Transverse colon (tissue), 4 donors: ENCODE data around the gene ERGIC3. TPM values are rescaled to one million over a fixed set of nuclear protein-coding genes. Genes with fewer than 3 reads are reported as not detected.

ENCODE experiments used
- DNase-seq: peaks from one replicate; pipeline ENCODE4 v3.0.0-alpha.2; 2019
- H3K27ac ChIP-seq, 4 donors: fragments of 200-600 bp; sonication (generic); 2 replicates each; pipeline ENCODE4 v1.5.1; 2016 to 2018; ENCODE audit warnings: inconsistent platforms in 4 of 4
- H3K27me3 ChIP-seq: fragments of 200-600 bp; sonication (generic); 2 replicates; pipeline ENCODE4 v1.5.1; 2017; ENCODE audit warnings: inconsistent platforms
- H3K36me3 ChIP-seq, 4 donors: fragments of 200-600 bp; sonication (generic); 2 replicates each; pipeline ENCODE4 v1.5.1; 2017 to 2019; ENCODE audit warnings: inconsistent platforms in 4 of 4
- H3K4me1 ChIP-seq, 4 donors: fragments of 200-600 bp; sonication (generic); 2 replicates each; pipeline ENCODE4 v1.5.1; 2017 to 2020; ENCODE audit warnings: inconsistent platforms in 4 of 4
- H3K4me3 ChIP-seq, 4 donors: fragments of 200-600 bp; sonication (generic); 1 replicate in 1 of 4; 2 replicates in 3 of 4; pipeline versions ENCODE4 v1.5.1 to v1.6.1; 2017 to 2019; ENCODE audit warnings: inconsistent platforms in 4 of 4
- H3K9me3 ChIP-seq, 2 donors: fragments of 200-600 bp; sonication (generic); 2 replicates each; pipeline ENCODE4 v1.5.1; 2017 to 2019; ENCODE audit warnings: inconsistent platforms in 2 of 2
- EP300 ChIP-seq: sonication (generic); formaldehyde crosslinking; IDR thresholded peaks from one replicate; pipeline ENCODE4 v1.6.1; 2017; ENCODE audit warnings: antibody characterized with exemption, low read depth
- POLR2A ChIP-seq: fragments of 450-650 bp; IDR thresholded peaks from one replicate; pipeline ENCODE4 v1.6.1; 2016; ENCODE audit warnings: antibody characterized with exemption, mild to moderate bottlenecking, moderate library complexity
- POLR2AphosphoS5 ChIP-seq, 3 donors: sonication (generic); formaldehyde crosslinking; IDR thresholded peaks; one replicate each; pipeline ENCODE4 v1.6.1; 2016; ENCODE audit warnings: antibody characterized with exemption in 3 of 3
- WGBS, 2 donors: methylation state at CpG; one replicate each; pipeline ENCODE4 v1.1.5; 2018; ENCODE audit warnings: low coverage in 1 of 2; 5-methylcytosine and 5-hydroxymethylcytosine counted together
- in situ Hi-C, 4 donors: fragments of 200-750 bp; cut with MboI; loops; one replicate each; pipeline versions ENCODE4 v1.15.0 to v1.15.1; 2017; ENCODE audit warnings: low sequenced_read_pairs in 3 of 4, low pct_ligation_motif_present in 1 of 4, low pct_unique_long_range_greater_than_20kb in 1 of 4
- intact Hi-C: fragments of 100-400 bp; cut with DNase I; formaldehyde crosslinking; loops from one replicate; pipeline ENCODE4 v1.15.1; 2023; ENCODE audit warnings: low total_unique reads
- total RNA-seq, 4 donors: library from RNA; depleted of rRNA; stranded (reverse); fragments of >200 nt; gene quantifications; one replicate each; pipeline ENCODE4 v1.1.0, GENCODE V29; 2016
- TF ChIP-seq, protein P1 (sequence below), 5 experiments: fragments of 200-600 bp in 3 of 5; fragments of 450-650 bp in 2 of 5; sonication (generic) in 3 of 5; IDR thresholded peaks; 1 replicate in 2 of 5; 2 replicates in 3 of 5; pipeline ENCODE4 v1.5.1; 2016 to 2017; ENCODE audit warnings: antibody characterized with exemption in 5 of 5, inconsistent platforms in 3 of 5, mild to moderate bottlenecking in 2 of 5, moderate library complexity in 1 of 5

ERGIC3 gene
- total RNA-seq, 4 donors from 2014 or later = 115 to 398 (median 237) TPM

DNA sequence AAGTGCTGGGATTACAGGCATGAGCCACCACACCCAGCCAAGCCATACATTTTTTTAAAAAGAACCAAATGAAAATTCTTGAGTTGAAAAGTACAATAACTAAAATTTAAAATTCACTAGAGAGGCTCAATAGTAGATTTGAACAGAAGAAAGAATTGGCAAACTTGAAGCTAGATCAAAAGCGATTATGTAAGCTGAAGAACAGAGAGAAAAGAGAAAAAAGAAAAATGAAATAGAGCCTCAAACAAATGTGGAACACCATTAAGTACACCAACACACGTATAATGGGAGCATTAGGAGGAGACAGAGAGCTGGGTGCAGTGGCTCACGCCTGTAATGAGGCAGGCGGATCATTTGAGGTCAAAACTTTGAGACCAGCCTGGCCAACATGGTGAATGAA lies 31.0 kb downstream of the ERGIC3 start:
- H3K27ac ChIP-seq = no peak overlapping the region
- H3K4me3 ChIP-seq = no peak overlapping the region
- no peaks in the 10 kb centered on the region for H3K9me3 ChIP-seq
- no peak for TF ChIP-seq POLR2A
- TF ChIP-seq POLR2AphosphoS5 (IDR thresholded peaks at IDR 0.05) = no peak
- no peak for TF ChIP-seq EP300
- TF ChIP-seq, protein P1, sequence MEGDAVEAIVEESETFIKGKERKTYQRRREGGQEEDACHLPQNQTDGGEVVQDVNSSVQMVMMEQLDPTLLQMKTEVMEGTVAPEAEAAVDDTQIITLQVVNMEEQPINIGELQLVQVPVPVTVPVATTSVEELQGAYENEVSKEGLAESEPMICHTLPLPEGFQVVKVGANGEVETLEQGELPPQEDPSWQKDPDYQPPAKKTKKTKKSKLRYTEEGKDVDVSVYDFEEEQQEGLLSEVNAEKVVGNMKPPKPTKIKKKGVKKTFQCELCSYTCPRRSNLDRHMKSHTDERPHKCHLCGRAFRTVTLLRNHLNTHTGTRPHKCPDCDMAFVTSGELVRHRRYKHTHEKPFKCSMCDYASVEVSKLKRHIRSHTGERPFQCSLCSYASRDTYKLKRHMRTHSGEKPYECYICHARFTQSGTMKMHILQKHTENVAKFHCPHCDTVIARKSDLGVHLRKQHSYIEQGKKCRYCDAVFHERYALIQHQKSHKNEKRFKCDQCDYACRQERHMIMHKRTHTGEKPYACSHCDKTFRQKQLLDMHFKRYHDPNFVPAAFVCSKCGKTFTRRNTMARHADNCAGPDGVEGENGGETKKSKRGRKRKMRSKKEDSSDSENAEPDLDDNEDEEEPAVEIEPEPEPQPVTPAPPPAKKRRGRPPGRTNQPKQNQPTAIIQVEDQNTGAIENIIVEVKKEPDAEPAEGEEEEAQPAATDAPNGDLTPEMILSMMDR (IDR thresholded peaks at IDR 0.05) = no peak
- H3K36me3 ChIP-seq = no peaks in the 10 kb centered on the region
- H3K4me1 ChIP-seq = peaks cover 0 to 24% (median 14%) of the 10 kb centered on the region in 4 donors
- 92 to 100% methylated on average over 2 to 4 of the region's 4 CpGs for WGBS, 2 donors
- H3K27me3 ChIP-seq = no peaks in the 10 kb centered on the region
- in situ Hi-C loops (no loop called here), intact Hi-C loops (loop anchor here (10.0 kb wide), 1 partner anchor 332 kb away; no protein-coding TSS in a partner anchor)
- DNase-seq = no peak

DNA sequence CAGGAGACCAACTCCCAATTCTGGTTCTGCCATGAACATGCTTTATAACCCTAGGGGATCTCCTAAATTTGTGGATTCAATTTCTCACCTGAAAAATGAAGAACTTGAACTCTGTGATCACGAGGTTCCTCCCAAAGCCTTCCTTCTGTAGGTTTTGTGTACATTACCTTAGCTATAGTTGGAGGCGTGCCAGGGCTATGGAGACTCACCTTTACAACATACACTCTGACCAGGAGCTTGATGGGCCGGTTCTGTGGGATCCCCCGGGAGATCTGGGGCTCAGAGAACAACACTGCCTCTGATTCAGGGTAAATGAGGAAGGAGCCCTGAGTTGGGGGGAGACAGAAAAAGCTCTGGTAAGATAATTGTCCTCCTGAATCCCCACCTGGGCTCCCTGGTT lies 34.1 kb downstream of the ERGIC3 start:
- H3K9me3 ChIP-seq = no peaks in the 10 kb centered on the region
- peak; percentile 90 for DNase-seq
- H3K4me3 ChIP-seq = no peak overlapping the region
- TF ChIP-seq, protein P1 (IDR thresholded peaks at IDR 0.05) = no peak
- TF ChIP-seq EP300 (no peak), POLR2AphosphoS5 (IDR thresholded peaks at IDR 0.05) (peak in 1 of 3 donors; percentile 52)
- H3K4me1 ChIP-seq = peaks cover 0 to 24% (median 14%) of the 10 kb centered on the region in 4 donors
- in situ Hi-C loops = no loop called here
- no peaks in the 10 kb centered on the region for H3K27me3 ChIP-seq
- peak overlapping the region; percentile 56 to 71 (median 66) for H3K27ac ChIP-seq
- H3K36me3 ChIP-seq = no peaks in the 10 kb centered on the region
- intact Hi-C loops = loop anchor here (10.0 kb wide), 1 partner anchor 329 kb away; no protein-coding TSS in a partner anchor
- WGBS, 2 donors = 59% methylated on average over 4 of the region's 4 CpGs; no CpG with 5 or more reads in 1 of the 2 donors

DNA sequence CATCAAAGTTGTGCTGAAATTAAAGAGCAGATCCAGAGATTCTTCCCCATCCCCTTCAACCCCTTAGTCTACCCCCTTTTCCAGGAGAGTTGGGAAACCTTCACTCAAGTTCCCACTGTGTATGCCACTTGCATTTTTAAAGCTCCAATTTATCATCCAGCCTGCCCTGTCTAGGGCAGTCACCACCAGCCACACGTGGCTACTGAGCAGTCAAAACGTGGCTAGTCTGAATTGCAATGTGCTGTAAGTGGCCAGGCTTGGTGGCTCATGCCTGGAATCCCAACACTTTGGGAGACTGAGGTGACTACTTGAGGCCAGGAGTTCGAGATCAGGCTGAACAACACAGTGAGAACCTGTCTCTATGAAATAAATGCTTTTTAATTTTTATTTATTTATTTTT lies 34.9 kb downstream of the ERGIC3 start:
- TF ChIP-seq, protein P1 (IDR thresholded peaks at IDR 0.05) = no peak
- TF ChIP-seq POLR2A (no peak), POLR2AphosphoS5 (IDR thresholded peaks at IDR 0.05) (no peak), EP300 (no peak)
- WGBS, 2 donors = 52 to 74% methylated on average over 2 to 3 of the region's 3 CpGs
- peak overlapping the region in 2 of 4 donors; percentile 67 to 71 for H3K27ac ChIP-seq
- H3K36me3 ChIP-seq = no peaks in the 10 kb centered on the region
- in situ Hi-C loops (no loop called here), intact Hi-C loops (loop anchor here (10.0 kb wide), 1 partner anchor 328 kb away; no protein-coding TSS in a partner anchor)
- H3K27me3 ChIP-seq = no peaks in the 10 kb centered on the region
- no peak for DNase-seq
- H3K4me1 ChIP-seq = peaks cover 0 to 20% (median 14%) of the 10 kb centered on the region in 4 donors
- H3K4me3 ChIP-seq = no peak overlapping the region
- H3K9me3 ChIP-seq = no peaks in the 10 kb centered on the region

DNA sequence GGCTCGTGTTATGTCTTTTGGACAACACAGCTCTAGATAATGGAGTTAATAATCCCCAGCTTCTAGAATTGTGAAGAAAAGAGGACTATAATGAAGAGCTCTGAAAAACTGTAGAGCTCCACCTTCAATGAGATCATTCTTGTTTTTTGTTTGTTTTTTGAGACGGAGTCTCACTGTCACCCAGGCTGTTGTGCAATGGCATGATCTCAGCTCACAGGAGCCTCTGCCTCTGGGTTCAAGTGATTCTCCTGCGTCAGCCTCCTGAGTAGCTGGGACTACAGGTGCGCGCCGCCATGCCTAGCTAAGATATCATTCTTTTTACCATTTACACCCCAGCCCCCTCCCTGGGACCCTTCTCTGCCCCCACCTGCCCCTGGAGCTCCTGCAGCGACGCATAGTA lies 36.6 kb downstream of the ERGIC3 start:
- TF ChIP-seq EP300 (no peak), POLR2A (no peak), POLR2AphosphoS5 (IDR thresholded peaks at IDR 0.05) (no peak)
- TF ChIP-seq, protein P1 (IDR thresholded peaks at IDR 0.05) = no peak
- in situ Hi-C loops (no loop called here), intact Hi-C loops (loop anchor here (10.0 kb wide), 1 partner anchor 326 kb away; no protein-coding TSS in a partner anchor)
- no peaks in the 10 kb centered on the region for H3K27me3 ChIP-seq
- 83 to 85% methylated on average over 5 to 8 of the region's 8 CpGs for WGBS, 2 donors
- no peak for DNase-seq
- no peaks in the 10 kb centered on the region for H3K9me3 ChIP-seq
- no peak overlapping the region for H3K27ac ChIP-seq
- peaks cover 0 to 20% (median 14%) of the 10 kb centered on the region in 4 donors for H3K4me1 ChIP-seq
- H3K4me3 ChIP-seq = no peak overlapping the region
- H3K36me3 ChIP-seq = no peaks in the 10 kb centered on the region
